DMS79 treated with DMSO at 0.1 percent for 48 hours (cell line): ENCODE measurements around the gene CACNA2D1.
"Not testable (repeated sequence)": the region's sequence is repeated elsewhere in the genome, so short reads cannot be mapped to it uniquely, and the experiment has no call there.

Experiments
- DNase-seq: peaks from one replicate; lab custom pipeline; 2025; lab: John Stamatoyannopoulos, UW

Gene CACNA2D1

GRCh38 chr7:82036146-82036886 is 407.3 kb downstream of the CACNA2D1 start:
- no peak for DNase-seq

GRCh38 chr7:82035456-82035855 is 408.1 kb downstream of the CACNA2D1 start:
- no peak for DNase-seq

- no peak for DNase-seq
These were observed 410.7 kb downstream of the CACNA2D1 start for GRCh38 chr7:82032901-82033300.

- no peak for DNase-seq
These were observed 414.2 kb downstream of the CACNA2D1 start for GRCh38 chr7:82029236-82029913.

GRCh38 chr7:82028097-82028496 is 415.5 kb downstream of the CACNA2D1 start:
- no peak for DNase-seq

GRCh38 chr7:82021713-82022112 is 421.9 kb downstream of the CACNA2D1 start:
- DNase-seq = no peak

- no peak for DNase-seq
These were observed 422.5 kb downstream of the CACNA2D1 start for GRCh38 chr7:82021036-82021435.

GRCh38 chr7:82019551-82020475 is 423.8 kb downstream of the CACNA2D1 start:
- DNase-seq = no peak

GRCh38 chr7:82018226-82018625 is 425.4 kb downstream of the CACNA2D1 start:
- DNase-seq = no peak

- DNase-seq = no peak
These were observed 426.1 kb downstream of the CACNA2D1 start for GRCh38 chr7:82017334-82017943.

- no peak for DNase-seq
These were observed 427.8 kb downstream of the CACNA2D1 start for GRCh38 chr7:82015751-82016150.

GRCh38 chr7:82014574-82014973 is 429.0 kb downstream of the CACNA2D1 start:
- DNase-seq = not testable (repeated sequence)

GRCh38 chr7:82012453-82012852 is 431.1 kb downstream of the CACNA2D1 start:
- DNase-seq = no peak

GRCh38 chr7:82010416-82010815 is 433.2 kb downstream of the CACNA2D1 start:
- no peak for DNase-seq

GRCh38 chr7:82007315-82007714 is 436.3 kb downstream of the CACNA2D1 start:
- no peak for DNase-seq

- no peak for DNase-seq
These were observed 438.5 kb downstream of the CACNA2D1 start for GRCh38 chr7:82005056-82005455.

GRCh38 chr7:81993186-81993585 is 450.4 kb downstream of the CACNA2D1 start:
- no peak for DNase-seq

- DNase-seq = no peak
These were observed 453.2 kb downstream of the CACNA2D1 start for GRCh38 chr7:81990395-81990794.

- DNase-seq = no peak
These were observed 456.7 kb downstream of the CACNA2D1 start for GRCh38 chr7:81986723-81987470.

GRCh38 chr7:81983406-81983805 is 460.2 kb downstream of the CACNA2D1 start:
- DNase-seq = no peak

- no peak for DNase-seq
These were observed 470.5 kb downstream of the CACNA2D1 start for GRCh38 chr7:81973117-81973516.
